HL-60 (cell line): ENCODE results near the gene PSMD11.

Experiments
- CTCF ChIP-seq: IDR thresholded peaks from one replicate; pipeline ENCODE4 v1.5.1; 2011; ENCODE audit warnings: low read length, control low read depth, inconsistent platforms; ENCODE audit not compliant: insufficient read depth
- REST ChIP-seq: IDR thresholded peaks from 2 replicates; pipeline ENCODE4 v1.6.1; 2012; ENCODE audit warnings: low read depth; ENCODE audit not compliant: insufficient replicate concordance

GRCh38 chr17:32528825-32529224, 84.5 kb downstream of the PSMD11 start:
- TF ChIP-seq REST (no peak), CTCF (no peak)
